ENCODE measurements around the gene CA12.
A peak's percentile ranks its signal among the peaks of the same experiment; 100 is the strongest.

The CA12 gene

GRCh38 chr15:63374686-63375520 lies 6.7 kb downstream of the CA12 start:
- peak; percentile 19 for DNase-seq

GRCh38 chr15:63373866-63374548 lies 7.6 kb downstream of the CA12 start:
- DNase-seq, result no peak

- DNase-seq, result no peak
These were observed 8.3 kb downstream of the CA12 start for GRCh38 chr15:63373330-63373729.

GRCh38 chr15:63372753-63373152 lies 8.9 kb downstream of the CA12 start:
- no peak for DNase-seq

GRCh38 chr15:63372018-63372705 lies 9.5 kb downstream of the CA12 start:
- DNase-seq, result no peak

GRCh38 chr15:63371297-63371918 lies 10.2 kb downstream of the CA12 start:
- no peak for DNase-seq

GRCh38 chr15:63370764-63371163 lies 10.9 kb downstream of the CA12 start:
- DNase-seq, result no peak

GRCh38 chr15:63369781-63370180 lies 11.9 kb downstream of the CA12 start:
- no peak for DNase-seq

GRCh38 chr15:63369296-63369695 lies 12.3 kb downstream of the CA12 start:
- DNase-seq, result no peak

- DNase-seq, result no peak
These were observed 13.1 kb downstream of the CA12 start for GRCh38 chr15:63368503-63368902.

GRCh38 chr15:63367900-63368299 lies 13.7 kb downstream of the CA12 start:
- DNase-seq, result no peak

- DNase-seq, result no peak
These were observed 14.3 kb downstream of the CA12 start for GRCh38 chr15:63367390-63367789.

GRCh38 chr15:63366451-63366850 lies 15.2 kb downstream of the CA12 start:
- no peak for DNase-seq

- DNase-seq, result no peak
These were observed 16.4 kb downstream of the CA12 start for GRCh38 chr15:63365273-63365680.

- DNase-seq, result no peak
These were observed 17.0 kb downstream of the CA12 start for GRCh38 chr15:63364399-63365272.

- no peak for DNase-seq
These were observed 18.4 kb downstream of the CA12 start for GRCh38 chr15:63363292-63363691.

- no peak for DNase-seq
These were observed 18.8 kb downstream of the CA12 start for GRCh38 chr15:63362885-63363284.

GRCh38 chr15:63362196-63362595 lies 19.4 kb downstream of the CA12 start:
- no peak for DNase-seq

GRCh38 chr15:63360170-63360569 lies 21.5 kb downstream of the CA12 start:
- no peak for DNase-seq

GRCh38 chr15:63358241-63359029 lies 23.2 kb downstream of the CA12 start:
- DNase-seq, result no peak

- DNase-seq, result no peak
These were observed 23.9 kb downstream of the CA12 start for GRCh38 chr15:63357731-63358130.

Data from retina (tissue), 1 donor.